Measurements from ENCODE around the gene FBXL3. TPM values are rescaled to one million over a fixed set of nuclear protein-coding genes. Genes with fewer than 3 reads are reported as not detected.
A peak's percentile ranks its signal among the peaks of the same experiment; 100 is the strongest.

FBXL3 gene
- total and polyA plus RNA-seq, 2 experiments from 2014 or later, result 9.3 to 29.4 TPM

DNA sequence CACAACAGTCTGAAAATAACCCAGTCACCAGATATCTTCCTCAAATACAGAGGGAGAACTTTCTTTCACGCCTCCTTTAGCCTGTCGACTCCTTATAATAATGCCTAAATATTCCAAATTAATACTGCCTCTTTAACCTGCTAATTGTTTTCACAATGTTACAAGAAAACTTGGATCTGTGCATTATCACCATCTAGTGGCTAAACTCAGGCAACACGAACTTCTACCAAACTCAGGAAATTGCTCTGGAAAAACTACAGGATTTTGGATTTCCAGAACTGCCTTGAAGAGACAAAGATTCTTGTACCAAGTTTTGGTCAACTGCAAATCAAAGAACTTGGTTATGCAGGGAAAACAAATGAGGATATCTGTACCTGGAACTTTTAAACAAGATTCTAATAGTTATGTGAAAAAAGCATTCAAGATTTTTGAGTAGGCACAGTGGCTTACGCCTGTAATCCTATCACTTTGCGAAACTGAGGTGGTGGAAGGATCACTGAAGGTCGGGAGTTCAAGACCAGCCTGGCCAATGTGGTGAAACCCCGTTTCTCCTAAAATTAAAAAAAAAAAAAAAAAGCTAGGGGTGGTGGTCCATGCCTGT lies 24.3 kb downstream of the FBXL3 start:
- DNase-seq (ENCODE audit: low read depth in 1 of 2, low spot score in 1 of 2), result peak; percentile 28 to 61
- no peak overlapping the region for H3K4me3 ChIP-seq
- H3K27me3 ChIP-seq, result no peaks in the 10 kb centered on the region
- no peak overlapping the region for H3K27ac ChIP-seq
- peaks cover 22% of the 10 kb centered on the region for H3K36me3 ChIP-seq
- peaks cover 13% of the 10 kb centered on the region for H3K4me1 ChIP-seq (ENCODE audit: low read depth)
- no peaks in the 10 kb centered on the region for H3K9me3 ChIP-seq (ENCODE audit: low read depth)
- TF ChIP-seq, protein P1, sequence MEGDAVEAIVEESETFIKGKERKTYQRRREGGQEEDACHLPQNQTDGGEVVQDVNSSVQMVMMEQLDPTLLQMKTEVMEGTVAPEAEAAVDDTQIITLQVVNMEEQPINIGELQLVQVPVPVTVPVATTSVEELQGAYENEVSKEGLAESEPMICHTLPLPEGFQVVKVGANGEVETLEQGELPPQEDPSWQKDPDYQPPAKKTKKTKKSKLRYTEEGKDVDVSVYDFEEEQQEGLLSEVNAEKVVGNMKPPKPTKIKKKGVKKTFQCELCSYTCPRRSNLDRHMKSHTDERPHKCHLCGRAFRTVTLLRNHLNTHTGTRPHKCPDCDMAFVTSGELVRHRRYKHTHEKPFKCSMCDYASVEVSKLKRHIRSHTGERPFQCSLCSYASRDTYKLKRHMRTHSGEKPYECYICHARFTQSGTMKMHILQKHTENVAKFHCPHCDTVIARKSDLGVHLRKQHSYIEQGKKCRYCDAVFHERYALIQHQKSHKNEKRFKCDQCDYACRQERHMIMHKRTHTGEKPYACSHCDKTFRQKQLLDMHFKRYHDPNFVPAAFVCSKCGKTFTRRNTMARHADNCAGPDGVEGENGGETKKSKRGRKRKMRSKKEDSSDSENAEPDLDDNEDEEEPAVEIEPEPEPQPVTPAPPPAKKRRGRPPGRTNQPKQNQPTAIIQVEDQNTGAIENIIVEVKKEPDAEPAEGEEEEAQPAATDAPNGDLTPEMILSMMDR (IDR thresholded peaks at IDR 0.05; ENCODE audit: low read depth, low read length), result peak; percentile 76

DNA sequence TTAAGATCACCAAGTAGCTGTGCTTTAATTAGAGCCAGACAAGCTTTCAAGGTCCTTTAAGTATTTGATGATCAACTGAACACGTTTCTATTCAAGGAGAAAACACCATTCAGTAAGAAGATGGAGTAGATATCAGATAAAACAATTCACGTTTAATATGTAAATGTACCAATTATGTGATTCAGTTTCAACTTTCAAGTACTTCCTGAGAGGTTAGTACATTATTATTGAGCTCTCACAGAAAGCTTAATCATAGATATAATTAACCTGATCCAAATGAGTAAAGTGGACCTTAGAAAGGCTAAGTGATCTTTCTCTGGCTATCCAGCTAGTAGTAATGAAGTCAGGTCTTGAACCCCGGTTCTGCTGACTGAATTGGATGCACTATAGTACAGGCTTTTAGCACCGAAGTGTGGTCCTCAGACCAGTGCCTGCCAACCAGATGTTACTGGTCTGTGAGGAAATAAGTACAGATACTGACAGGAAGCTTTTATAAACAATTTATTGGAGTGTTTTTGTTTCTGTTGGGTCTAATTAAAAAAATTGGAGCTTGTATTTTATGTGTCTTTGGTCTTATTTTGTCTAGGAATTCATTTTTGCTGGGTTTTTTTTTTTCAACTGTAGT lies 24.9 kb downstream of the FBXL3 start:
- DNase-seq (ENCODE audit: low read depth in 1 of 2, low spot score in 1 of 2), result no peak
- Histone ChIP-seq H3K9me3 (ENCODE audit: low read depth) (no peaks in the 10 kb centered on the region), H3K4me1 (ENCODE audit: low read depth) (peaks cover 13% of the 10 kb centered on the region), H3K27ac (peak overlapping the region; percentile 38), H3K4me3 (no peak overlapping the region), H3K36me3 (peaks cover 24% of the 10 kb centered on the region), H3K27me3 (no peaks in the 10 kb centered on the region)
- TF ChIP-seq, protein P1 (IDR thresholded peaks at IDR 0.05; ENCODE audit: low read depth, low read length), result no peak

- TF ChIP-seq, protein P1 (IDR thresholded peaks at IDR 0.05; ENCODE audit: low read depth, low read length), result no peak
- H3K4me3 ChIP-seq, result no peak overlapping the region
- peaks cover 13% of the 10 kb centered on the region for H3K4me1 ChIP-seq (ENCODE audit: low read depth)
- H3K36me3 ChIP-seq, result peaks cover 24% of the 10 kb centered on the region
- DNase-seq (ENCODE audit: low read depth in 1 of 2, low spot score in 1 of 2), result peak in 1 of 2 donors; percentile 18
- H3K27me3 ChIP-seq, result no peaks in the 10 kb centered on the region
- peak overlapping the region; percentile 38 for H3K27ac ChIP-seq
- H3K9me3 ChIP-seq (ENCODE audit: low read depth), result no peaks in the 10 kb centered on the region
Measured at GRCh38 chr13:77001540-77001939, 25.4 kb downstream of the FBXL3 start.

DNA sequence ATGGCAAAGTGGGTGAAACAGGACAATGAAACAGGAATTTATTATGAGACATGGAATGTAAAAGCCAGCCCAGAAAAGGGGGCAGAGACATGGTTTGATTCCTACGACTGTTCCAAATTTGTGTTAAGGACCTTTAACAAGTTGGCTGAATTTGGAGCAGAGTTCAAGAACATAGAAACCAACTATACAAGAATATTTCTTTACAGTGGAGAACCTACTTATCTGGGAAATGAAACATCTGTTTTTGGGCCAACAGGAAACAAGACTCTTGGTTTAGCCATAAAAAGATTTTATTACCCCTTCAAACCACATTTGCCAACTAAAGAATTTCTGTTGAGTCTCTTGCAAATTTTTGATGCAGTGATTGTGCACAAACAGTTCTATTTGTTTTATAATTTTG lies 26.5 kb downstream of the FBXL3 start:
- H3K4me3 ChIP-seq, result no peak overlapping the region
- DNase-seq (ENCODE audit: low read depth in 1 of 2, low spot score in 1 of 2), result peak in 1 of 2 donors; percentile 72
- H3K4me1 ChIP-seq (ENCODE audit: low read depth), result peaks cover 13% of the 10 kb centered on the region
- no peak overlapping the region for H3K27ac ChIP-seq
- H3K9me3 ChIP-seq (ENCODE audit: low read depth), result no peaks in the 10 kb centered on the region
- TF ChIP-seq, protein P1 (IDR thresholded peaks at IDR 0.05; ENCODE audit: low read depth, low read length), result no peak
- no peaks in the 10 kb centered on the region for H3K27me3 ChIP-seq
- H3K36me3 ChIP-seq, result peaks cover 21% of the 10 kb centered on the region

DNA sequence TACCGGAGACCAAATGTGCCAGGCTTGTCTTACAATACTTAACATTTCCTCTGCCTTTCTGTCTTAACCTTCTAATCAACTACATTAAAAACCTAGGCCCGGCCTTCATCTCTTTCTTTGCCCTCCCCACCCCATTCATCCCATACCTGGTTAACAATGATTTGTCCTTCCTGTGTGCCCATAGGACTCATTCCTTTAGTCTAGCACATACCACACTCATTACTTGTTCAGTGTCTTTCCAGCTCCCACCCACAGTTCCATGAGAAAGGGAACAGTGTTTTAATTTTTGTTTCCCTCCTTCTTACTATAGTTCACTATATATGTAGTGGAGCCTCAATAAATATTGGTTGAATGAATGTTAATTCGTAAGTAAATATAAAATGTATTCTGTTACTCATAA lies 32.7 kb downstream of the FBXL3 start:
- H3K27ac ChIP-seq, result no peak overlapping the region
- H3K9me3 ChIP-seq (ENCODE audit: low read depth), result no peaks in the 10 kb centered on the region
- peaks cover 15% of the 10 kb centered on the region for H3K36me3 ChIP-seq
- DNase-seq (ENCODE audit: low read depth in 1 of 2, low spot score in 1 of 2), result no peak
- no peak overlapping the region for H3K4me3 ChIP-seq
- TF ChIP-seq, protein P1 (IDR thresholded peaks at IDR 0.05; ENCODE audit: low read depth, low read length), result no peak
- no peaks in the 10 kb centered on the region for H3K27me3 ChIP-seq
- H3K4me1 ChIP-seq (ENCODE audit: low read depth), result peaks cover 5% of the 10 kb centered on the region

All from cardiac muscle cell (in vitro differentiated cells and primary cell).